NCI-H128 (cell line): ENCODE measurements around the gene KCNIP4.

ENCODE experiments used
- DNase-seq: peaks from one replicate; lab custom pipeline; 2025; ENCODE audit not compliant: unreplicated experiment; lab: John Stamatoyannopoulos, UW

Gene KCNIP4

GRCh38 chr4:20883677-20884076 is 1064.9 kb downstream of the KCNIP4 start:
- DNase-seq, result no peak

GRCh38 chr4:20883231-20883630 is 1065.3 kb downstream of the KCNIP4 start:
- no peak for DNase-seq

- no peak for DNase-seq
Measured at GRCh38 chr4:20882500-20882899, 1066.1 kb downstream of the KCNIP4 start.

GRCh38 chr4:20881658-20882057 is 1066.9 kb downstream of the KCNIP4 start:
- no peak for DNase-seq

GRCh38 chr4:20878806-20879205 is 1069.8 kb downstream of the KCNIP4 start:
- DNase-seq, result no peak

GRCh38 chr4:20870436-20870835 is 1078.1 kb downstream of the KCNIP4 start:
- no peak for DNase-seq

DNA sequence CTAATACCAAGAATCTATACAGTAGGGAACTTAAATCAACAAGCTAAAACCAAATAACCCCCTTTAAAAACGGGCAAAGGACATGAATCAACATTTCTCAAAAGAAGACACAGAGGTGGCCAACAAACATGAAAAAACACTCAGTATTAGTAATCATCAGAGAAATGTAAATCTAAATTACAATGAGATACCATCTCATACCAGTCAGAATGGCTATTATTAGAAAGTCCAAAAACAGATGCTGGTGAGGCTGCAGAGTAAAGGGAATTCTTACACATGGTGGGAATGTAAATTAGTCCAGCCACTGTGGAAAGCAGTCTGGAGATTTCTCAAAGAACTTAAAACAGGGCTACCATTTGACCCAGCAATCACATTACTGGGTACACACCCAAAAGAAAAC is 1080.5 kb downstream of the KCNIP4 start:
- DNase-seq, result no peak

DNA sequence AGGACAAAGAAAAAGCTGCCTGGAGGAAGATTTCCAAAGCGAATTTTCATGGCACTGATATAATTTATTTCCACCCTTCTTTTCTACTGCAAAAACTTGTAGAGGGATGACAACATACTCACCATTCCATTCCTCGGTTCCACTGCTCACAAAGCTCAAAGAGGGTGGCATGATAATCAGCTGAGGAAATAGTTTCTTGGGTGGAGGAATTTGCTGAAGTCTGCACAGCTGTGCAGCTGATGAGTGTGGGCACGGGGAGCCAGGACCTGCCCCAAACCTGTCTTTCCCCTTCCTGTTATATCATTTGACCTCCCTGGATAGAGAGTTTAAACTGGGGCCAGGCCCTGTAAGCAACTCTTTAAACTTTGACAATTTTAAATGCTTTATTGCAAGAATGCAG is 1087.7 kb downstream of the KCNIP4 start:
- no peak for DNase-seq

GRCh38 chr4:20859097-20859781 is 1089.3 kb downstream of the KCNIP4 start:
- DNase-seq, result no peak

- DNase-seq, result no peak
Measured at GRCh38 chr4:20857081-20857480, 1091.5 kb downstream of the KCNIP4 start.

DNA sequence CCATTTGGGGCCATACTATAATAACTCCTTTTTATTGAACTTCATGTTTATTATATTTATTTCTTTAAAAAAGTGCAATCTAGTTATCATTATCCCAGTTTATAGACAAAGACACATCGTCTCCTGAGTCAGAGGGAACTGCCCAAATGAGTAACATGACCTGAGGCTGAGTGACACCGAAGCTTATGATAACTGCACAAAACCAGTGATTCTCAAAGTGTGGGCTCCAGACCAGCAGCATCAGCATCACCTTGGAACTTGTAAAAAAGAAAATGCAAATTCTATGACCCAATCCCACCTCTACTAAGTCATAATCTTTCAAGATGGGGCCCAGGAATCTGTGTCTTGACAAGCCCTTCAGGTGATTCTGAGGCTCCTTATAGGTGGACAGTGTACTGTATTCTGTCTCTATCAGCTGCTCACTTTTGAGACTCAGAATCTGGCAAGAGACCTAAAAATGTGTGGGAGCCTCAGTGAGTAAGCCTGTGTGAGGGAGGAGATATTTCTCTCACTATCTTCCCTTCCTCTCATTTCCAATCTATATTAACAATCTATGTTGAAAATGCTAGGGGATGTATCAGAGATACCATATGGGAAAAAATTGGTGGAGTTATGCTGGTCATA is 1101.3 kb downstream of the KCNIP4 start:
- DNase-seq, result no peak

DNA sequence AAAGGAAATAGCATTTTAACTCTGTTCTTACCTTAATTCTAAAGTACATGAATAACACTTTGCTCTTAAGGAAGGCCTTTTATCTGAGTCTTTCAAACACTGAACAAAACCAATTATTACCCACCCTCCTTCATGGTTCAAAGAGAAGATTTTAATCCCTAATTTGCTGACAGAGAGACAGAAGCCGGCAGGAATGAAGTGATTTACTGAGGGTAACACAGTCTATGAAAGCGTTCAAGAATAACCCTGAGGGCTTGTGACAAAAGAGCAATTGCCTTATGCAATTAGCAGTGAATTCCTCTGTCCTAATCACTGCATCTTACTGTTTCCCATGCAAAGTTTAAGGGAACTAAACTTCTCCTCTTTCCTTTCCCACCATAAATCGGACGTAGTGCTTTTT is 1104.3 kb downstream of the KCNIP4 start:
- no peak for DNase-seq

DNA sequence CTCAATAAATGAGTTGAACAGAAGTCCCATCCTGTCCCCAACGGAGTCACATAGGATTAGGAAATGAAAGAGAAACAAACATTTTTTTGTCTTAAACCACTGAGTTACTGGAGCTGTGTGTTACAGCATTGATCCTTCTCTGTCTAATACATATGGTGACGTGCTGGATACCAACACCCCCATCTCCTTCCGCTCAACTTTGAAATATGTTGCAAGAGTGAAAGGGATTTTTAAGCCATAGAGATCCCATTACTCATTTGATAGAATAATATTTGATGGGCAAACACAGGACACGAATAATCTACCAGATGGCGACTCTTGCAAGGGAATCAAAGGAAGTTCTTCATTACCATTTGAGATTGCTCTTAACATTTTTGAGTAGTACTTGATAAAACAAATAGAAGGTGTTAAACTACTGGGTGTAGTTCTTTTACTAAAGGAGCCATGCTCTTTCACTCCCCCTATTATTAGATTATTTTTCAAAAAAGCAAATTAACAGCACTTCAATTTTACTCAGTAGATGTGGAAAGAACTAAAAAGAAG is 1107.9 kb downstream of the KCNIP4 start:
- no peak for DNase-seq

- no peak for DNase-seq
Measured at GRCh38 chr4:20839957-20840356, 1108.6 kb downstream of the KCNIP4 start.

- no peak for DNase-seq
Measured at GRCh38 chr4:20838476-20838875, 1110.1 kb downstream of the KCNIP4 start.

GRCh38 chr4:20832826-20833225 is 1115.7 kb downstream of the KCNIP4 start:
- no peak for DNase-seq

DNA sequence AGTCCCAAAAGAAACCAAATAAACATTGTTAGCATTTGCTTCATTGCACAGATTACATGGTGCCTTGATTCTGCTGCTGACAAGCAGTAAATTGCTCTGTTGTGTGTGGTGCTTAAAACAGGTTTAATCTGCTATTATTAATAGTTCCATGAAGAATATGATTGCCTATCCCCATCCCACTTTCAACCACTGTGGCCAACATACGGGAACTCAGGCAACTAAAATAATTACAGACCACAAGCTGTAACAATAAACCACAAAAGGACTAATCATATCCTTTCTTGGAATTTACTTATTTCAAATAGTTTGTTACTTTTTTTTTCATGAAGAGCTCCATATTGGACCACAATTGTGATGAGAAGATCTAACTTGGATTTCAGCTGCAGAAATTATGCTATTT is 1116.8 kb downstream of the KCNIP4 start:
- no peak for DNase-seq

GRCh38 chr4:20829617-20830357 is 1118.8 kb downstream of the KCNIP4 start:
- DNase-seq, result no peak

DNA sequence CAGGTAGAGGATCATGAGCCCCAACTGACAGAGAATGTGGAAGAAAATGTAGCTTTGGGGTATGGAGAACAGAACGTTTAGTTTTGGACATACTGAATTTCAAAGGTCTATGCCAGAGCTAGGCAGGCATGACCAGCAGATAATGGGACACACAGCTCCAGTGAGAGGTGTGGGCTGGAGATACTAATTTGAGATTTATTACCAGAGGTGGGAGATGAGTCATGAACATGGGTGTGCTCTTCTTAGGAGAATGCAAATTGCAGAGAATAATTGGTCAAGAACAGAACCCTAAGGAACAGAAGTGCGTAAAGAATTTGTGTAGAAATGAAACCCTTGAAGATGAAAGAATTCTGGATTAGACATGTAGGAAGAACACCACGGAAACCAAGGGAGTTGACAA is 1123.1 kb downstream of the KCNIP4 start:
- no peak for DNase-seq

DNA sequence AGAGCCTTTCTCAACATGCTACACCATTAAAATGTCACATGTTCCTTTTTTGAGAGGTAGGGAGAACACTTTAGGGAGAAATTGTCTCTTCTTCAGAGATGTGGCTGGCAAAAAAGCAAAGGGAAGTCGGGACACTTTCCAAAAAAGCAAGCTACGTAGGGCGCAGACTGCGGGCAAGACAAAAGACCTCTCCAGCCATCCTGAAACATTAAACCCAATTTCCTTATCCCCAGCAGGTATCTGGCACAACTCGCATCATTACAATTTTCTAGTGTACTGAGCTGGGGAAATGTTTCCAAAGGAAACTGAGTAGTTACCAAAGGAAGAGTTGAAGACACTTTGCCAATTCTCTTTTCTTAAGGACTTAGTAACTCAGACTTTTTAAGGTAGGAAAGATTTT is 1132.3 kb downstream of the KCNIP4 start:
- no peak for DNase-seq

DNA sequence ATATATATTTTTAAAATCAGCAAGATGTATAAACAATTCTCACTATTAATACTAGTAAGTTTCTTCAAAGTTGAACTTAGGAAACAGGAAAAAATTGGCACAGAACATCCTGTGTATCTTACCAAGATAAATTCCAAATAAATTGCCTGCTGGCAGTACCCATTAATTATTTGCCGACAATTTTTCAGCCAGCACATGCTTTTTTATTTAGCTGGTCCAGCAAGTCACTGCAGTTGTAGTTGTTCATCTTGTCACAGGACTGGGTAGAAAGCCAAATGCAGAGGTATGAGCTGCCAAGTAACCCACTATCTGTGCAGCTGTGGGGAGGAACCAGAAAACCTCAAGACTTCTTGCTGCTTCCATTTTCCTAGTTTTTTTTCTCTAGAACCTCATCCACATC is 1134.9 kb downstream of the KCNIP4 start:
- no peak for DNase-seq

GRCh38 chr4:20809812-20810211 is 1138.8 kb downstream of the KCNIP4 start:
- peak; percentile 6 for DNase-seq
